Type B pancreatic cell (in vitro differentiated cells): ENCODE measurements around the gene NEK8. TPM values are rescaled to one million over a fixed set of nuclear protein-coding genes. Genes with fewer than 3 reads are reported as not detected.

Experiments
- DNase-seq: peaks from one replicate; pipeline ENCODE4 v3.0.0; 2021; ENCODE audit warnings: mixed read lengths; ENCODE audit not compliant: unreplicated experiment; ENCODE audit errors: extremely low spot score
- H3K27ac Mint-ChIP-seq: 2 replicates; pipeline ENCODE4 v1.8.0; 2021; ENCODE audit warnings: mild to moderate bottlenecking, mixed read lengths
- H3K27me3 Mint-ChIP-seq: 2 replicates; pipeline ENCODE4 v1.8.0; 2021; ENCODE audit warnings: mixed read lengths
- H3K36me3 Mint-ChIP-seq: 2 replicates; pipeline ENCODE4 v1.8.0; 2021; ENCODE audit warnings: mixed read lengths
- H3K4me1 Mint-ChIP-seq: one replicate; pipeline ENCODE4 v1.8.0; 2021; ENCODE audit warnings: mixed read lengths; ENCODE audit not compliant: unreplicated experiment
- H3K4me3 Mint-ChIP-seq: 2 replicates; pipeline ENCODE4 v1.8.0; 2021; ENCODE audit warnings: mild to moderate bottlenecking, mixed read lengths
- H3K9me3 Mint-ChIP-seq: 2 replicates; pipeline ENCODE4 v1.8.0; 2021; ENCODE audit warnings: mixed read lengths
- CTCF ChIP-seq: fragments of 200-600 bp; sonication (generic); conservative IDR thresholded peaks from 2 replicates; pipeline ENCODE4 v1.5.0; 2021; ENCODE audit warnings: antibody characterized with exemption, mild to moderate bottlenecking
- long read RNA-seq: library from polyadenylated mRNA; unstranded; transcript quantifications from one replicate; pipeline ENCODE4 v2.0.0, GENCODE V29; 2020
- total RNA-seq: library from RNA; stranded (reverse); gene quantifications from 2 replicates; pipeline ENCODE4 v1.2.1, GENCODE V29; 2021; ENCODE audit warnings: low replicate concordance

The NEK8 gene
- 8.7 and 9.5 TPM in 2 replicates for total RNA-seq
- long read RNA-seq, partial matches to known transcripts, result 3 of 9 reads
- long read RNA-seq, other reads (novel, unspliced or antisense), result 4 of 9 reads

- Mint-ChIP-seq H3K9me3 (peaks cover 4% of the 10 kb centered on the region), H3K36me3 (peaks cover 13% of the 10 kb centered on the region), H3K4me1 (peaks cover 27% of the 10 kb centered on the region), H3K27me3 (no peaks in the 10 kb centered on the region), H3K27ac (peak within 1 kb of the TSS; percentile 100), H3K4me3 (peak within 1 kb of the TSS; percentile 96)
- DNase-seq, result peak; percentile 96
- TF ChIP-seq CTCF, result no peak
These were observed at the start of gene NEK8 for GRCh38 chr17:28728364-28729200. Gene NEK8, plus strand, starts transcription at chr17:28728788. Its CDS starts 26 bp downstream, at chr17:28728814.

DNA sequence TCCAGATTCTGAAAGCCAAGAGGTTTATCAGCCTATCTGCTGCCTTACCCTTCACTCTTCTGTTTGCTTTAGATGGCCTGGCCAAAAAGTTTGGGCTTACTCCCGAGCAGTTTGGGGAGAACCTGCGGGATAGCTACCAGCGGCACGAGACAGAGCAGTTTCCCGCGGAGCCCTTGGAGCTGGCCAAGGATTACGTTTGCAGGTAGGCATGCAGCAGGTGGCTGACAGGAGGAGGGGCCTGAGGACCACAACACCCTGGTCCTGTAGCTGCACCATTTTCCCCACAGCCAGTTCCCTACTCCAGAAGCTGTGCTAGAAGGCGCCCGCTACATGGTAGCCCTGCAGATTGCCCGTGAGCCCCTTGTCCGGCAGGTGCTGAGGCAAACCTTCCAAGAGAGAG lies 45.9 kb upstream of the NEK8 start:
- Mint-ChIP-seq H3K36me3 (peaks cover 15% of the 10 kb centered on the region), H3K4me1 (no peaks in the 10 kb centered on the region)

DNA sequence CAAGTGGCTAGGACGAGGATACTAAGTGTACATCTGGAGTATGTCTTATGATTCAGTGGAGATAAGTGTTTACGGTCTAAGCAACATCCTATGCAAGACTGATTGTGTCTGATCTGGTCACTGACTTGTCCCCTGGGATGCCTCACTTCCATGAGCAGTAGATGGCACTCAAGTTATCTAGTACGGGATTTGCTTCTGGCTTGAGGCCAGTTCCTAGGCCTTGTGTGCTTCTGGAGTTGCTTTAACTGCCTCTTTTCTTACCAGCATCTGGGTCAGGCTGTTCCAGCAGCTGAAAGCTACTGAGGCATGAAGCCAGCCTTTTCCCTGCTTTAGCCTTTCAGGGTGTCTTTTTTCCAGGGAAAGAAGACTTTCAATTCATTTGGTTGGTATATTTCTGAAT lies 43.6 kb upstream of the NEK8 start:
- H3K36me3 Mint-ChIP-seq, result peaks cover 30% of the 10 kb centered on the region
- H3K9me3 Mint-ChIP-seq, result no peaks in the 10 kb centered on the region
- H3K4me1 Mint-ChIP-seq, result no peaks in the 10 kb centered on the region
- no peak overlapping the region for H3K27ac Mint-ChIP-seq
- DNase-seq, result no peak
- no peaks in the 10 kb centered on the region for H3K27me3 Mint-ChIP-seq
- no peak overlapping the region for H3K4me3 Mint-ChIP-seq
- TF ChIP-seq CTCF, result no peak

More for the DNA sequence above, 45.9 kb upstream of the NEK8 start:
- Mint-ChIP-seq H3K9me3 (no peaks in the 10 kb centered on the region), H3K4me3 (no peak overlapping the region), H3K27me3 (no peaks in the 10 kb centered on the region), H3K27ac (no peak overlapping the region)
- TF ChIP-seq CTCF, result no peak
- no peak for DNase-seq

DNA sequence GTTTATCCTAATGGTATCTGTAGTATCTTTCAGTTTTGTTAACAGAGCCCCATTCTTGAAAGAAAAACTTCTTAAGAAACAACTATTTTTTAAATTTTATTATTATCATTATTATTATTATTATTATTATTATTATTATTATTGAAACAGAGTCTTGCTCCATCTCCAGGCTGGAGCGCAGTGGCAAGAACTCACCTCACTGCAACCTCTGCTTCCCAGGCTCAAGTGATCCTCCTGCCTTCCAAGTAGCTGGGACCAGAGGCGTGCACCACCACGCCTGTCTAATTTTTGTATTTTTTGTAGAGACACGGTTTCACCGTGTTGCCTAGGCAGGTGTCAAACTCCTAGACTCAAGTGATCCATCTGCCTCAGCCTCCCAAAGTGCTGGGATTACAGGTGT lies 43.2 kb upstream of the NEK8 start:
- H3K27ac Mint-ChIP-seq, result no peak overlapping the region
- no peak for DNase-seq
- H3K4me3 Mint-ChIP-seq, result no peak overlapping the region
- H3K9me3 Mint-ChIP-seq, result no peaks in the 10 kb centered on the region
- no peak for TF ChIP-seq CTCF
- no peaks in the 10 kb centered on the region for H3K27me3 Mint-ChIP-seq
- H3K36me3 Mint-ChIP-seq, result peaks cover 30% of the 10 kb centered on the region
- no peaks in the 10 kb centered on the region for H3K4me1 Mint-ChIP-seq

DNA sequence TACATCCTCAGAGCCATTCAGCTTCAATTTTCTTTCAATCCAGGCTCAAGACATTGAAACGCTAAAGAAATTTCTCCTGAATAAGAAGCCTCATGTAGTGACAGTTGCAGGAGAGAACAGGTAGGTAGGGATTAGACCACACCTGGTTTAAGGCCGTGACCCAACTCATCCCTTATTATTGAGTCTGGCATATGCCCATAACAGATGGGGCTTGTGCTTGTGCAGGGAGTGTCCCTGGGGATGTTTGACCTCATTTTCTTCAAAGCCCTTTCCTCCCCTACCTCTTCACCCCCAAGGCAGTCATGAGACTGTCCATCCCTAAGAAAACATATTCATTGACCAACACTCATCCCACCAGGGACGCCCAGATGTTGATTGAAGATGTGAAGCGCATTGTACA lies 42.3 kb upstream of the NEK8 start:
- no peak overlapping the region for H3K27ac Mint-ChIP-seq
- H3K36me3 Mint-ChIP-seq, result peaks cover 33% of the 10 kb centered on the region
- no peaks in the 10 kb centered on the region for H3K27me3 Mint-ChIP-seq
- no peak for TF ChIP-seq CTCF
- no peaks in the 10 kb centered on the region for H3K9me3 Mint-ChIP-seq
- H3K4me1 Mint-ChIP-seq, result no peaks in the 10 kb centered on the region
- no peak overlapping the region for H3K4me3 Mint-ChIP-seq
- no peak for DNase-seq
